NCI-H2196 (cell line): ENCODE measurements around the gene LTB4R.

ENCODE experiments used
- DNase-seq: peaks from one replicate; lab custom pipeline; 2025; ENCODE audit not compliant: unreplicated experiment; lab: John Stamatoyannopoulos, UW

The LTB4R gene

GRCh38 chr14:24299255-24300191, 11.8 kb upstream of the LTB4R start, which contains the start of the genes DHRS1 and NOP9:
Gene DHRS1 (minus strand): TSS chr14:24299780. CDS start chr14:24299106, 674 bp downstream.
Gene NOP9 (plus strand): TSS chr14:24299850. CDS start chr14:24299955, 105 bp downstream.
- peak; percentile 92 for DNase-seq

- no peak for DNase-seq
Observed at GRCh38 chr14:24300326-24300980, 10.8 kb upstream of the LTB4R start.

GRCh38 chr14:24304019-24304387, 7.3 kb upstream of the LTB4R start:
- DNase-seq = no peak

GRCh38 chr14:24307156-24307574, 4.1 kb upstream of the LTB4R start:
- no peak for DNase-seq

GRCh38 chr14:24307575-24308341, 3.5 kb upstream of the LTB4R start, which contains the start of gene CIDEB:
Gene CIDEB (minus strand): TSS chr14:24307977. CDS start chr14:24307858, 119 bp downstream.
- peak; percentile 72 for DNase-seq

- no peak for DNase-seq
Observed at GRCh38 chr14:24308342-24309124, 2.8 kb upstream of the LTB4R start.

- DNase-seq = no peak
Observed at GRCh38 chr14:24309538-24310264, 1.6 kb upstream of the LTB4R start, which contains the start of gene LTB4R2. Gene LTB4R2 (plus strand): TSS chr14:24310140. CDS start chr14:24310665, 525 bp downstream.

- DNase-seq = peak; percentile 45
Observed at GRCh38 chr14:24310265-24310645, 1.0 kb upstream of the LTB4R start.

GRCh38 chr14:24311837-24312615, 724 bp downstream of the LTB4R start:
- no peak for DNase-seq

GRCh38 chr14:24312736-24313507, 1.6 kb downstream of the LTB4R start:
- no peak for DNase-seq

GRCh38 chr14:24313913-24314312, 2.6 kb downstream of the LTB4R start:
- DNase-seq = no peak

GRCh38 chr14:24314377-24315193, 3.3 kb downstream of the LTB4R start:
- no peak for DNase-seq

- no peak for DNase-seq
Observed at GRCh38 chr14:24315243-24315806, 4.0 kb downstream of the LTB4R start.

- DNase-seq = no peak
Observed at GRCh38 chr14:24315807-24316596, 4.7 kb downstream of the LTB4R start.

- DNase-seq = no peak
Observed at GRCh38 chr14:24316597-24316950, 5.3 kb downstream of the LTB4R start.
